IMR-90 (cell line): ENCODE results near the gene PDE4A.

Source experiments
- BHLHE40 ChIP-seq: fragments of 150-350 bp; IDR thresholded peaks from 2 replicates; pipeline ENCODE4 v1.6.1; 2016; ENCODE audit warnings: mild to moderate bottlenecking, low read depth, low read length
- NFE2L2 ChIP-seq: fragments of 150-350 bp; IDR thresholded peaks from 2 replicates; pipeline ENCODE4 v1.6.1; 2016; ENCODE audit warnings: low read depth, mild to moderate bottlenecking, low read length
- POLR2A ChIP-seq: IDR thresholded peaks from 2 replicates; pipeline ENCODE4 v1.6.1; 2012; ENCODE audit warnings: mild to moderate bottlenecking, low read depth, low read length
- RAD21 ChIP-seq: IDR thresholded peaks from 2 replicates; pipeline ENCODE4 v1.6.1; 2012; ENCODE audit warnings: low read length, improper control_type of control experiment
- SMC3 ChIP-seq: fragments of 150-350 bp; IDR thresholded peaks from 2 replicates; pipeline ENCODE4 v1.6.1; 2016; ENCODE audit warnings: low read depth, mild to moderate bottlenecking, antibody characterized with exemption, low read length, moderate library complexity
- TF ChIP-seq, protein P1 (sequence below): conservative IDR thresholded peaks from 2 replicates; pipeline ENCODE4 v1.5.1; 2012; ENCODE audit warnings: mild to moderate bottlenecking, low read depth, low read length, improper control_type of control experiment
- TF ChIP-seq, protein P2 (sequence below): fragments of 150-350 bp; IDR thresholded peaks from 2 replicates; pipeline ENCODE4 v1.6.1; 2017; ENCODE audit warnings: mild to moderate bottlenecking, antibody characterized with exemption, low read length, low read depth
- TF ChIP-seq, protein P3 (sequence below): fragments of 150-350 bp; IDR thresholded peaks from 2 replicates; pipeline ENCODE4 v1.6.1; 2016; ENCODE audit warnings: low read depth, mild to moderate bottlenecking, low read length, moderate library complexity, borderline replicate concordance

DNA sequence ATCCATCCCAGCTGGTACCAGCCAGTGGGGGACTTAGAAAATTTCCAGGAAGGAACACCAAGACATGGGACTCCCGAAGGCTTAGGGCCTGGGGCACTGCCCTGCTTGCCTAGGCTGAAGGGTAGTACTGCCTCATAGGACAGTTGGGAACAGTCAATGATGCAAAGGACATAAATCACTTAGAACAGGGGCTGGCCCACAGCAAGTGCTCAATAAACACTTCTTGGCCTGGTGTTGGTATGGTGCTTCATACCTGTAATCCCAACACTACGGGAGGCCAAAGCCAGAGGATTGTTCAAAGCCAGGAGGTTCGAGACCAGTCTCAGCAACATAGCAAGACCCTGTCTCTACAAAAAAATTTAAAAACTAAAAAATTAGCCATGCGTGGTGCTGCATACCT, 77.0 kb downstream of the PDE4A start:
- TF ChIP-seq, protein P1, sequence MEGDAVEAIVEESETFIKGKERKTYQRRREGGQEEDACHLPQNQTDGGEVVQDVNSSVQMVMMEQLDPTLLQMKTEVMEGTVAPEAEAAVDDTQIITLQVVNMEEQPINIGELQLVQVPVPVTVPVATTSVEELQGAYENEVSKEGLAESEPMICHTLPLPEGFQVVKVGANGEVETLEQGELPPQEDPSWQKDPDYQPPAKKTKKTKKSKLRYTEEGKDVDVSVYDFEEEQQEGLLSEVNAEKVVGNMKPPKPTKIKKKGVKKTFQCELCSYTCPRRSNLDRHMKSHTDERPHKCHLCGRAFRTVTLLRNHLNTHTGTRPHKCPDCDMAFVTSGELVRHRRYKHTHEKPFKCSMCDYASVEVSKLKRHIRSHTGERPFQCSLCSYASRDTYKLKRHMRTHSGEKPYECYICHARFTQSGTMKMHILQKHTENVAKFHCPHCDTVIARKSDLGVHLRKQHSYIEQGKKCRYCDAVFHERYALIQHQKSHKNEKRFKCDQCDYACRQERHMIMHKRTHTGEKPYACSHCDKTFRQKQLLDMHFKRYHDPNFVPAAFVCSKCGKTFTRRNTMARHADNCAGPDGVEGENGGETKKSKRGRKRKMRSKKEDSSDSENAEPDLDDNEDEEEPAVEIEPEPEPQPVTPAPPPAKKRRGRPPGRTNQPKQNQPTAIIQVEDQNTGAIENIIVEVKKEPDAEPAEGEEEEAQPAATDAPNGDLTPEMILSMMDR = no peak
- TF ChIP-seq POLR2A (no peak), BHLHE40 (no peak), SMC3 (no peak), NFE2L2 (no peak), RAD21 (no peak)
- TF ChIP-seq, protein P2, sequence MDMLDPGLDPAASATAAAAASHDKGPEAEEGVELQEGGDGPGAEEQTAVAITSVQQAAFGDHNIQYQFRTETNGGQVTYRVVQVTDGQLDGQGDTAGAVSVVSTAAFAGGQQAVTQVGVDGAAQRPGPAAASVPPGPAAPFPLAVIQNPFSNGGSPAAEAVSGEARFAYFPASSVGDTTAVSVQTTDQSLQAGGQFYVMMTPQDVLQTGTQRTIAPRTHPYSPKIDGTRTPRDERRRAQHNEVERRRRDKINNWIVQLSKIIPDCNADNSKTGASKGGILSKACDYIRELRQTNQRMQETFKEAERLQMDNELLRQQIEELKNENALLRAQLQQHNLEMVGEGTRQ = no peak
- TF ChIP-seq, protein P3, sequence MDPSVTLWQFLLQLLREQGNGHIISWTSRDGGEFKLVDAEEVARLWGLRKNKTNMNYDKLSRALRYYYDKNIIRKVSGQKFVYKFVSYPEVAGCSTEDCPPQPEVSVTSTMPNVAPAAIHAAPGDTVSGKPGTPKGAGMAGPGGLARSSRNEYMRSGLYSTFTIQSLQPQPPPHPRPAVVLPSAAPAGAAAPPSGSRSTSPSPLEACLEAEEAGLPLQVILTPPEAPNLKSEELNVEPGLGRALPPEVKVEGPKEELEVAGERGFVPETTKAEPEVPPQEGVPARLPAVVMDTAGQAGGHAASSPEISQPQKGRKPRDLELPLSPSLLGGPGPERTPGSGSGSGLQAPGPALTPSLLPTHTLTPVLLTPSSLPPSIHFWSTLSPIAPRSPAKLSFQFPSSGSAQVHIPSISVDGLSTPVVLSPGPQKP = no peak
